ENCODE measurements around the gene MEIS1.

GRCh38 chr2:66530651-66531050 lies 95.7 kb downstream of the MEIS1 start:
- TF ChIP-seq EZH2 (IDR thresholded peaks at IDR 0.05; ENCODE audit: low read length), result no peak
- TF ChIP-seq CTCF (optimal IDR thresholded peaks at IDR 0.05 in 1 of 3, IDR thresholded peaks at IDR 0.05 in 1 of 3, conservative IDR thresholded peaks at IDR 0.05 in 1 of 3; ENCODE audit: extremely low read depth in 1 of 3, insufficient read depth in 2 of 3, low read length in 3 of 3), result no peak

Data from keratinocyte (primary cell).